ENCODE data around the gene GPN3.
"Not testable (repeated sequence)": the region's sequence is repeated elsewhere in the genome, so short reads cannot be mapped to it uniquely, and the experiment has no call there.

Gene GPN3

DNA sequence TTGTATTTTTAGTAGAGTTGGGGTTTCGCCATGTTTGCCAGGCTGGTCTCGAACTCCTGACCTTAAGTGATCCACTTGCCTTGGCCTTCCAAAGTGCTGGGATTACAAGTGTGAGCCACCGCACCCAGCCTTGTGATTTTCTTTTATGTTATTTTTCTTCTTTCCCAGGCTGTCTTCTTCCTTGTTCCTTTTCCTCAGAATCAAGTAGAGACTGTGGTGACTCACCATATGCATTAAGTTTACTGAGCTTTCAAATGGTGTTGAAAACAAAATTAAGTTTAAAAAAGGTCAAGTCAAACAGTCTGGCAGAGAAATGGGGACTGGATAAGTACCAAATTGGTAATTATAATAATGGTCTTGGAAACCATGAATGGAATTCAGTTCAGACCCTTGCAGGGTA, 23.6 kb downstream of the GPN3 start:
- no peak for DNase-seq (ENCODE audit: low read depth, low spot score)

DNA sequence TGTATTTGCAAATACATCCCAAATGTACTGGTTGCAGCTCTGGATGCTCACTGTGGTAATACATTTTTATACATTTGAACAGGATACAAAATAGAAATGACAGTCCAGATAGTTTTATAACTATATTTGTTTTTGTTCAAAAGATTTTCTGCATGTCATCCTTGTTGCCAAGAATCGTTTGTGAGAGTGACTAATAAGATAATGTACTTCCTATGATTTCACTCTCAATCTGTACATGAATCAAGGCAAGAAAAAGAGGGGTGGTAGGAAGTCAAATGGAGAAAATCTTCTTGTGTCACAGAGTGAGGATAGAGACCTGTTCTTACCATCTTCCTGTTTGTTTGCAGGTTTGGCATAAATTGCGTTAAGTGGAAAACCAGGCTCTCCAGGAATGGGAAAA, 31.8 kb downstream of the GPN3 start:
- no peak for DNase-seq (ENCODE audit: low read depth, low spot score)

DNA sequence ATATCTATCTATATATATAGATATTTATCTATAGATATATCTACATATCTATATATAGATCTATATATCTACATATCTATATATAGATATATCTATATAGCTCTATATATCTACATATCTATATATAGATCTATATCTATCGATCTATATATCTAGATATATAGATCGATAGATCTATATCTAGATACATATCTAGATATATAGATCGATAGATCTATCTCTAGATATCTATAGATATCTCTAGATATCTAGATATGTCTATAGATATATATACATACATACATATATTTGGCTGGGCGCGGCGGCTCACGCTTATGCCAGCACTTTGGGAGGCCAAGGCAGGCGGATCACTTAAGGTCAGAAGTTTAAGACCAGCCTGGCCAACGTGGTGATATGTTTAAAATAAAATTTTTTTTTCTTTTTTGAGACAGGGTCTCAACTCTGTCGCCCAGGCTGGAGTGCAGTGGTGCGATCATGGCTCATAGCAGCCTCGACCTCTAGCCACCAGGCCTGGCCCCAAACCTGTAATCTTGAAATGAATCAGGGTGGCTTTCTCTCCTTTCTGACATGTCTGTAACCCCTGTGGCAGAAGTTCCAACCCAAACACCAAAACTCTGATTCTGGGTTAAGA, 36.0 kb downstream of the GPN3 start:
- DNase-seq (ENCODE audit: low read depth, low spot score): no peak

DNA sequence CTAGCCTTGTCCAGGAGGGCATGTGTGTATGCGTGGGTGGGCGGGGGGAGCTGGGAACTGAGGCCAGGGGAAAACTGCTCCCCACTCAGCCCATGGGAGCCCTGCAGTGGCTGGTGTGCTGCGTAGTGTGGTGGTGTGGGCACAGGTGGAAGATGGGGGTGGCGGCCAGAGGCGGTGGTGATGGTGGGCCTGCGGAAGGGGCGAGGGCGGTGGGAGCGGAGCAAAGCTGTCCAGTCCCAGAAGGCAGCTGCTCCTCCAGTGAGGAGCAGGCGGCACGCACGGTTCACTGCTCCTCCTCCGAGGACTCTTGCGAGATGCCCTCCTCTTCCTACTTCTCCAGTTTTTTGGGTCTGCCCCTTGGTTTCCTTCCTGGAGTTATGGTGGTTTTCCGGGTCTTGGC, 38.4 kb downstream of the GPN3 start:
- DNase-seq (ENCODE audit: low read depth, low spot score): not testable (repeated sequence)

DNA sequence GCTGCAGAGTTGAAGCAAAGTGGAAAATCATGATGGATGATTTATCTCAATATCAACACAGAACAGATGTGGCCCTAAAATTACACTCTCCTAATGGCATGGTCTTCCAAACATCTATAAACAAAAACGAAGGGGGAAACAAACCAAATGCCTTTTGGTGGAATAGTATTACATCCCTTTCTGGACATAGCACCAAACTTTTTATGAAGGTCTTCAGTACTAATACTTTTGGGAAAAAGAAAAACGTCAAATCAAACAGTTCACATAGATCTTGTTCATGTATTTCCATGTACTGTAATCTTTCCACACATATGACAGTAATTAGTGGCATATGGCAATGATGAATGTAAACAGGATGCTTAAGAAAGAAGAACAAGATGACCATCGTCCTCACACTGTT, 41.7 kb downstream of the GPN3 start:
- DNase-seq (ENCODE audit: low read depth, low spot score): no peak

DNA sequence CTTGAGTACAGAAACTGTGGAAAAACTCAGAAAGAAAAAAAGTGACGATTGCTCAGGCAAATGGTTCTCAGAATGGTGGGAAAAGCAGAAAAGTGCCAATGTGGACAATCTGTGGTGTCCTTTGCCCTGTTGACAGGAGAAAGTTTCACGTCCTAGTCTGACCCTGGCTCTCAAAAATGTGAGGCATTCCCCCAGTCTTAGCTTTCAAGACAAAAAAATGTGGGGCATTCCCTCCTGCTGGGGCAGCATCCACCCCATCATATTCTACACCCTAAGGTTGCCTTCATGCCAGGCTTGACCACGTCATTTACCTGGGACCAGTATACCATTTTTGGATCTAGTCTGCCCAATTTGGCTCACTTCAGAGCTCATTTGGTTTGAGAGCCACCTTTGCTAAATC, 43.8 kb downstream of the GPN3 start:
- no peak for DNase-seq (ENCODE audit: low read depth, low spot score)

DNA sequence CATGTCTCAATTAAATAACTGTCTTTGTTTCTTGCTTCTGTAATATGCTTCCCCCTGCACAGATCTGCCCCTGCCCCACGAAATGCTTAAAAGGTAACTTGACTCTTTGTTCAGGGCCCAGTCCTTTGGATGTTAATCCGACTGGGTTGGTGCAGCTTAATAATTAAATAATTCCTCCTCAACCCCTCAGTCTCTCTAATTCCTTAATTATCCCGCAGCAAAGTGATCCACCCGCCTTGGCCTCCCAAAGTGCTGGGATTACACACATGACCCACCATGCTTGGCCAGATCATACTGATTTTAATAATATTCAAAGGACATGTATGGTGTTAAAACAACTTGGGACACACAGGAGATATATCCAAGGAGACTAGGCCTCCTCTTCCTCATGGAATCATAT, 46.4 kb downstream of the GPN3 start:
- no peak for DNase-seq (ENCODE audit: low read depth, low spot score)

DNA sequence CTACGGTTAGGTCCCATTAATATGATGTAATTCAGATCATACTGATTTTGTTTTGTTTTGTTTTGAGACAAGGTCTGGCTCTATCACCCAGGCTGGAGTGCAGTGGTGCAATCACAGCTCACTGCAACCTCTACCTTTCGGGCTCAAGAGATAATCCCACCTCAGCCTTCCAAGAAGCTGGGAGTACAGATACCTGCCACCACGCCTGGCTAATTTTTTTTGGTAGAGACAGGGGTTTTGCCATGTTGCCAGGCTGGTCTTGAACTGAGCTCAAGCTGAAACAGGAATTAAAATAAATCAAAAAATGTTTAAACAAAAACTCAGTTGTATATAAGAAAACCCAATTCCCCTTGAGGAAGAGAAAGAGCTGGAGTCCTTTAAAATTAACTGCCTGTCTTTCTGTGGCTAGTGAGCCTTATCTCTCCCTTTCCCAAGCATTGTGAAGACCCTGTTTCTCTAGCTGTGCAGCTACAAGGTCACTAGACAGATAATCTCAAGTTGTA, 46.8 kb downstream of the GPN3 start:
- no peak for DNase-seq (ENCODE audit: low read depth, low spot score)

DNA sequence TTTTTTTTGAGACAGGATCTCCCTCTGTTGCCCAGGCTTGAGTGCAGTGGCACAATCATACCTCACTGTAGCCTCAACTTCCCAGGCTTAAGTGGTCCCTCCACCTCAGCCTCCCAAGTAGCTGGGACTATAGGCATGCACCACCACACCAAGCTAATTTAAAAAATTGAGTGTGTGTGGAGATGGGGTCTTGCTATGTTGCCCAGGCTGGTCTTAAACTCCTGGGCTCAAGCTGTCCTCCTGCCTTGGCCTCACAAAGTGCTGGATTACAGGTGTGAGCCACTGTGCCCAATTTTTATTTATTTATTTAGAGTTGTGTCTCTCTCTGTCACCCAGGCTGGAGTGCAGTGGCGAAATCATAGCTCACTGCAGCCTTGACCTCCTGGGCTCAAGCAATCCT, 47.4 kb downstream of the GPN3 start:
- not testable (repeated sequence) for DNase-seq (ENCODE audit: low read depth, low spot score)

DNA sequence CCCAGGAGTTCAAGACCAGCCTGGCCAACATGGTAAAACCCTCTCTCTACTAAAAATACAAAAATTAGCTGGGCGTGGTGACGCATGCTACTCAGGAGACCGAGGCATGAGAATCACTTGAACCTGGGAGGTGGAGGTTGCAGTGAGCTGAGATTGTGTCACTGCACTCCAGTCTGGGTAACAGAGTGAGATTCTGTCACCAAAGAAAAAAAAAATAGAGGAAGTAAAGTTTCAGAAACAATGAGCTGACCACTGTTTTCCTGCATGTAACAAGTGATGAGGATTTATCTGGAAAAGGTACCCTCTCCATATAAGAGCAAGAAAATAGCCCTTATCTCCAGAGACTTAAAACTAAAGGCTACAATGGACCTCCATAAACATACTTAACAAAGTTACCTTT, 50.9 kb downstream of the GPN3 start:
- not testable (repeated sequence) for DNase-seq (ENCODE audit: low read depth, low spot score)

DNA sequence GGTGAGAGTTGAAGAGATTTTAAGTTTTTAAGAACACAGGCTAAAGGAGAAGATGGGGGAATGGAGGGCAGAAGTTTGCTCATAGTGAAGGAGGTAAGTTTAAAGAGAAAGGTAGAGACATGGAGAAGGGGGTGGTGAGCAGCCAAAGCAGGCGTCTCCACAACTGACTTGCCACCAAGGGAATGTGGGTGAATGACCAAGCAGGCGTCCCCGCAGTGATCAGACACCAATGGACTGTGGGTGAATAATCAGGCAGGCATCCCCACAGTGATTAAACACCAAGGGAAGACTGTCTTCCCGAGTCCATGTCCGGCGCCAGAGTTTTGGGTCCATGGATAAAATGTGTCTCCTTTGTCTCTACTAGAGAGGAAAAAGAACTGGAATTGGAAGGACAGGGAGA, 58.0 kb downstream of the GPN3 start:
- DNase-seq (ENCODE audit: low read depth, low spot score): not testable (repeated sequence)

DNA sequence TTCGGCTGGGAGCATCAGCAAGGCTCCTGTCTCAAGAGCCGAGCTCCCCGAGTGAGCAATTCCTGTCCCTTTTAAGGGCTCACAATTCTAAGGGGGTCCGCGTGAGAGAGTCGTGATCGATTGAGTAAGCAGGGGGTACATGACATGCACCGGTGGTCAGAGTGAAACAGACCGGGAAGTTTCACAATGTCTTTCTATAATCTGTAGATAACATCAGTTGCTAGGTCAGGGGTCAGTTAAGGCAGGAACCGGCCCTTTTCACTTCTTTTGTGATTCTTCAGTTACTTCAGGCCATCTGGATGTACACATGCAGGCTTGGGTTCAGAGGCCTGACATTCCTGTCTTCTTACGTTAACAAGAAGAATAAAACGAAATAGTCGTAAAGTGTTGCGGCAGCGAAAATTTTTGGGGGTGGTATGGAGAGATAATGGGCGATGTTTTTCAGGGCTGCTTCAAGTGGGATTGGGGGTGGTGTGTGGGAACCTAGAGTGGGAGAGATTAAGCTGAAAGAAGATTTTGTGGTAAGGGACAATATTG, 62.9 kb downstream of the GPN3 start:
- DNase-seq (ENCODE audit: low read depth, low spot score): peak; percentile 11

DNA sequence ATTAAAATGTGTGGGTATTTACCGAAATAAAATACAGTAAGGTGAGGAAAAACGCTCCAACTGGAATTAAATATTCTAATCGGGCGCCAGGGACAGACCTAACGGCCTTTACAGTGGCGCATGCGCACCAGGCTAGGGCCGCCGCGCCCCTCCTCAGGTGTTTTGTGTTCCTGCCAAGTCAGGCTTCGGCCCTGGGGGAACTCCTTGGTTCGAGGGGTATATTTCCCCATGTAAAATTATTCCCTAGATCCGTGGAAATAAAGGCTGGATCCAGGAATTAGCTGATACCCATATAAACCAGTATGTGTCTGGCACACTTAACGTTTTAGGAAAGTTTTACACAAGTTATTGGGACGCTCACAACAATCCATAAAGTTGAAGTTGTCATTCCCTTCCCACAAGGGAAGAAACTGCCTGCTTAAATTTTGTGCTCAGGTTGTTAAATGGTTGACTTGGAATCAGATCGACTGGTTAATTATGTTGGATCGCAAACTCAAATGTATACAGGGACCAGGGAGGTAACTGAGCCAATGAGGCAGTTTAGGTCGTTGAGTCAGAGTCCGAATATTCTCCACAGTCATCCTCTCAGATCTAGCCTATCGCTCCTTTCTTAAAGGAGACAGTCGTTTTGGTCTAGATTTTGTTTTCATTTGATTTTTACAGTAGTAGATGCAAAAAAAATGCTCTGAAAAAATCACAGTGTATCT, 63.9 kb downstream of the GPN3 start:
- DNase-seq (ENCODE audit: low read depth, low spot score): peak; percentile 85

DNA sequence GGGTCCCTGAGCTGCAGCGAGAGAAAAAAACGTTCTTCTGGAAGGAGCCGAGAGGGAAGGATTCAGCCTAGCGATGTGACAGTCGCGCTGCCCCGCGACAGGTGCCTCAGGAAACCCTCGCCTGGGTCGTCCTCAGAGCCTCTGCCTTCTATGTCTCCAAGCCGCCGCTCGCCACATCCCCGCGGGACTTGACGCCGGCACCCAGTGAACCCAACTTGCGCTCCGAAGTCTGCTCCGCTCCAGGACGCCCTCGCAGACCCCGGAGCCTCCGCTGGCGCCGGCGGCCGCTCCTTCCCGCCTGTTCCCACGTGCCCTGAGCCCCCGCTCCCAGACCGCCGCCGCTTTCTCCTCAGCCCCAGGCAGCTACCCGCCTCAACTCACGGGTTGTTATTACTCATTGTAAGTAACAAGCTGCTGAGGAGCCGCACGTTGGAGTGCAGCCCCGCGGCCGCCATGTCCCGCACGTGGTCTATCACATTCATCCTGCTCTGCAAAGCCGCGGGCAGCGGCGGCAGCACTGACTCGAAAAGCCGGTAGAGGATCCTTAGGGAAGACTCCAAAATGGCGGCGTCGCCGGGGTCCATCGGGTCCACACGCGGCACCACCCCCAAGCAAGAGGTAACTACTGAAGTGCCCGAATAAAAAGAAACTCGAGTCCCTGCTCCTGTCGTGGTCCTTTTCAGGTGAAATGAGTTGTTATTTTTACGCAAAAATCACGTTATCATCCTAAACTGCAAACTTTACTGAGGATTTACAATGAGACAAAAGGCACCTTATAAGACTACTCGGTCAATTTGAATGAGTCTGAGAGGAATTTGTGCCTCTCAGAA, 64.7 kb downstream of the GPN3 start, which contains the start of gene ANAPC7:
Gene ANAPC7 (minus strand): TSS at position 563 of the 830 bp plus-strand sequence. CDS start 81 bp downstream, at position 482.
- peak; percentile 94 for DNase-seq (ENCODE audit: low read depth, low spot score)

All from ELF-1 (cell line).